SK-N-SH treated with all-trans-retinoic acid at 6 μM for 48 hours (cell line): ENCODE data around the gene NAA20.

Source experiments
- ARNTL ChIP-seq: fragments of 450-650 bp; formaldehyde crosslinking; IDR thresholded peaks from 2 replicates; pipeline ENCODE4 v1.5.0; 2020; ENCODE audit warnings: low read depth, mild to moderate bottlenecking, moderate library complexity, borderline replicate concordance
- BACH2 ChIP-seq: fragments of 250-450 bp; sonication (Bioruptor Pico); IDR thresholded peaks from 2 replicates; pipeline ENCODE4 v1.9.0; 2021; ENCODE audit warnings: mild to moderate bottlenecking, borderline replicate concordance
- GLIS3 ChIP-seq: fragments of 250-450 bp; sonication (Bioruptor Pico); IDR thresholded peaks from 2 replicates; pipeline ENCODE4 v1.5.0; 2020; ENCODE audit warnings: mild to moderate bottlenecking, moderate library complexity
- PPARA ChIP-seq: fragments of 250-450 bp; sonication (Bioruptor Pico); IDR thresholded peaks from 2 replicates; pipeline ENCODE4 v1.5.0; 2020; ENCODE audit warnings: mild to moderate bottlenecking, borderline replicate concordance
- RARB ChIP-seq: fragments of 250-450 bp; sonication (Bioruptor Pico); IDR thresholded peaks from 2 replicates; pipeline ENCODE4 v1.8.0; 2021; ENCODE audit warnings: mild to moderate bottlenecking, moderate library complexity
- TOX ChIP-seq: fragments of 250-450 bp; sonication (Bioruptor Pico); IDR thresholded peaks from 2 replicates; pipeline ENCODE4 v1.8.0; 2021; ENCODE audit warnings: mild to moderate bottlenecking, moderate library complexity, borderline replicate concordance
- ZC3H10 ChIP-seq: fragments of 250-450 bp; sonication (Bioruptor Pico); IDR thresholded peaks from 2 replicates; pipeline ENCODE4 v1.5.1; 2021; ENCODE audit warnings: mild to moderate bottlenecking, moderate library complexity
- ZFP3 ChIP-seq: fragments of 250-450 bp; sonication (Bioruptor Pico); IDR thresholded peaks from 2 replicates; pipeline ENCODE4 v1.5.0; 2020; ENCODE audit warnings: mild to moderate bottlenecking, moderate library complexity
- ZNF565 ChIP-seq: fragments of 450-650 bp; formaldehyde crosslinking; conservative IDR thresholded peaks from 2 replicates; pipeline ENCODE4 v1.5.0; 2020; ENCODE audit warnings: low read depth, mild to moderate bottlenecking, moderate library complexity
- ZNF8 ChIP-seq: fragments of 450-650 bp; formaldehyde crosslinking; IDR thresholded peaks from 2 replicates; pipeline ENCODE4 v1.5.0; 2020; ENCODE audit warnings: mild to moderate bottlenecking, moderate library complexity
- TF ChIP-seq, protein P1 (sequence below): fragments of 250-450 bp; sonication (Bioruptor Pico); IDR thresholded peaks from 2 replicates; pipeline ENCODE4 v1.8.0; 2020; ENCODE audit warnings: mild to moderate bottlenecking, moderate library complexity, borderline replicate concordance
- TF ChIP-seq, protein P2 (sequence below): fragments of 250-450 bp; sonication (Bioruptor Pico); IDR thresholded peaks from 2 replicates; pipeline ENCODE4 v1.5.1; 2020; ENCODE audit warnings: low read depth, mild to moderate bottlenecking, moderate library complexity
- TF ChIP-seq, protein P3 (sequence below): fragments of 250-450 bp; sonication (Bioruptor Pico); IDR thresholded peaks from 2 replicates; pipeline ENCODE4 v1.5.1; 2021; ENCODE audit warnings: mild to moderate bottlenecking, moderate library complexity

DNA sequence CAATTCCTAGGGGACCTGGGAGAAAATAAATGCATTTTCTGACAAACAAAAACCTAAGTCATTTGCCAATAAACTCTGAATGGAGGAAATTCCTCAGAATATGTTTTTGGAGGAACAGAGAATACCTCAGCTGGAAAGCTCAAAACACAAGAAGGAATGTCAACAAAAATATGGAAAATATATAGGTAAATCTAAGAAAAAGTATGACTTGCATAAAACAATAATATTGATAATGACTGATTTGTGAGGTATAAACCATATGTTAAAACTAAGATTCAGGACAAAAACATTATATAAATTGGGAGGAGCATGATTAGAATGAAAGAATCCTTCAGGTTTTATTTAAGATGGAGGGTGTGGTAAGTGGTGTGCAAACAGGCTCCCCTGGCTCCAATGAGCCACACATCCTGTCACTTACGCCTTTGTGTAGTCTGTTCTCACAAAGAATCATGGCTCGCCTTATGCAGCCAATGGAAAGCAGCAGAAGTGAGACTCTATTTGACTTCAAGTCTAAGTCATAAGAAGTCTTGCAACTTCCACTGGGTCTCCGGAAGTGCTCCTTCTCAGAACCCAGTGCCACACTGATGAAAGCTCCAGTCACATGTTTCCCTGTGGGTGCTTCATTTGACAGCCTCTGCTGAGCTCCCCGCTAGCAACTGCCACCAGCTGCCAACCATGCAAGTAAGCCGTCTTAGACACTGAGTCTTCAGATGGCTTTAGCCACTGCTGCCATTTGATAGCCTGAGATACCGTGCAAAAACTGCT is 43.3 kb downstream of the NAA20 start:
- TF ChIP-seq, protein P1, sequence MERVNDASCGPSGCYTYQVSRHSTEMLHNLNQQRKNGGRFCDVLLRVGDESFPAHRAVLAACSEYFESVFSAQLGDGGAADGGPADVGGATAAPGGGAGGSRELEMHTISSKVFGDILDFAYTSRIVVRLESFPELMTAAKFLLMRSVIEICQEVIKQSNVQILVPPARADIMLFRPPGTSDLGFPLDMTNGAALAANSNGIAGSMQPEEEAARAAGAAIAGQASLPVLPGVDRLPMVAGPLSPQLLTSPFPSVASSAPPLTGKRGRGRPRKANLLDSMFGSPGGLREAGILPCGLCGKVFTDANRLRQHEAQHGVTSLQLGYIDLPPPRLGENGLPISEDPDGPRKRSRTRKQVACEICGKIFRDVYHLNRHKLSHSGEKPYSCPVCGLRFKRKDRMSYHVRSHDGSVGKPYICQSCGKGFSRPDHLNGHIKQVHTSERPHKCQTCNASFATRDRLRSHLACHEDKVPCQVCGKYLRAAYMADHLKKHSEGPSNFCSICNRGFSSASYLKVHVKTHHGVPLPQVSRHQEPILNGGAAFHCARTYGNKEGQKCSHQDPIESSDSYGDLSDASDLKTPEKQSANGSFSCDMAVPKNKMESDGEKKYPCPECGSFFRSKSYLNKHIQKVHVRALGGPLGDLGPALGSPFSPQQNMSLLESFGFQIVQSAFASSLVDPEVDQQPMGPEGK (CRISPR knock-in tag): no peak
- TF ChIP-seq ZC3H10 (CRISPR knock-in tag): no peak
- TF ChIP-seq, protein P2, sequence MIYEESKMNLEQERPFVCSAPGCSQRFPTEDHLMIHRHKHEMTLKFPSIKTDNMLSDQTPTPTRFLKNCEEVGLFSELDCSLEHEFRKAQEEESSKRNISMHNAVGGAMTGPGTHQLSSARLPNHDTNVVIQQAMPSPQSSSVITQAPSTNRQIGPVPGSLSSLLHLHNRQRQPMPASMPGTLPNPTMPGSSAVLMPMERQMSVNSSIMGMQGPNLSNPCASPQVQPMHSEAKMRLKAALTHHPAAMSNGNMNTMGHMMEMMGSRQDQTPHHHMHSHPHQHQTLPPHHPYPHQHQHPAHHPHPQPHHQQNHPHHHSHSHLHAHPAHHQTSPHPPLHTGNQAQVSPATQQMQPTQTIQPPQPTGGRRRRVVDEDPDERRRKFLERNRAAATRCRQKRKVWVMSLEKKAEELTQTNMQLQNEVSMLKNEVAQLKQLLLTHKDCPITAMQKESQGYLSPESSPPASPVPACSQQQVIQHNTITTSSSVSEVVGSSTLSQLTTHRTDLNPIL (CRISPR knock-in tag): no peak
- TF ChIP-seq TOX: no peak
- TF ChIP-seq ARNTL (CRISPR knock-in tag): no peak
- TF ChIP-seq ZNF8: no peak
- no peak for TF ChIP-seq ZFP3 (CRISPR knock-in tag)
- no peak for TF ChIP-seq GLIS3 (CRISPR knock-in tag)
- TF ChIP-seq, protein P3, sequence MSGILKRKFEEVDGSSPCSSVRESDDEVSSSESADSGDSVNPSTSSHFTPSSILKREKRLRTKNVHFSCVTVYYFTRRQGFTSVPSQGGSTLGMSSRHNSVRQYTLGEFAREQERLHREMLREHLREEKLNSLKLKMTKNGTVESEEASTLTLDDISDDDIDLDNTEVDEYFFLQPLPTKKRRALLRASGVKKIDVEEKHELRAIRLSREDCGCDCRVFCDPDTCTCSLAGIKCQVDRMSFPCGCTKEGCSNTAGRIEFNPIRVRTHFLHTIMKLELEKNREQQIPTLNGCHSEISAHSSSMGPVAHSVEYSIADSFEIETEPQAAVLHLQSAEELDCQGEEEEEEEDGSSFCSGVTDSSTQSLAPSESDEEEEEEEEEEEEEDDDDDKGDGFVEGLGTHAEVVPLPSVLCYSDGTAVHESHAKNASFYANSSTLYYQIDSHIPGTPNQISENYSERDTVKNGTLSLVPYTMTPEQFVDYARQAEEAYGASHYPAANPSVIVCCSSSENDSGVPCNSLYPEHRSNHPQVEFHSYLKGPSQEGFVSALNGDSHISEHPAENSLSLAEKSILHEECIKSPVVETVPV: no peak
- TF ChIP-seq ZNF565 (CRISPR knock-in tag): no peak
- no peak for TF ChIP-seq BACH2
- no peak for TF ChIP-seq RARB
- no peak for TF ChIP-seq PPARA
